ENCODE data around the gene EVI5.

Gene EVI5

DNA sequence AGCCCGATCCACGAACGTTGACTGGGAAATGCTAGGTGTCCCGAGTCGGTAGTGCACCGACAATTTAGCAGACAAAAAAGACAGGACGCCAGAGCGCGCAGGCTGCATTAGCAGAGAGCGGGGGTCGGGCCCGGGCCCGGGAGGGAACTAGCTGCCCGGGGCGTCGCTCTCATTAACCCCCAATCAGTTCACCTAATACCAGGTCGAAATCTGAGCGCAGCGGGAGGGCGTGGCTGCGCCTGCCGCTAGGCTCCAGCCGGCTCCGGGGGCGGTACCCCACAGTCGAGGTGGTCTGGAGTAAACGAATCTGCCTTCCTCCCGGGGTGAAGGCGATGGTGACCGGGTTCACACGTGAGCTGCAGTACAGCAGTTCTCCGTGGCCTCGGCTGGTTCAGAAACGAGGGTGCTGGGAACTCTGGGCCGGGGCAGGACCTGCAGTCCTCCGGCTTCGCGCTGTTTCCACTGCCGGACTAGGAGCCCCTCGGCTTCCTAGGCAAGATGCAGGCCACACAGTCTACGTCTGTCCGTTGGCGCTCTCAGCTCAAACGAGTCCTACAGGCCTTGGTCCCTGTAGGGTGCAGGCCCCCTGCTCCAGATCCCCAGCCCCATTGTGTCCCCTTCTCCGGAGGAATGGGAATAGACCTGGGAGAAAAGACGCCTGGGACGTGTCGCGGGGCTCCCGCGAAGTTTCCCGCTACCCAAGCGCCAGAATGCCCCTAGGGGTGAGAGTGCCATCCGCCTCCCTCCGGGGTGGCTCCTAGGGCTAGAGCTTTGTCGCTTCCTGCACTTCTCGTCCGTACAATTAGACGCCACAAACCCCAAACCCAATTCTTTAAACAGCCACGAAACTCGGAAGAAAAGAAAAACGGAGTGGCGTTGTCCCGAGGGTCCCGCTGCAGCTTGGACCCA, 300.2 kb downstream of the EVI5 start:
- Histone ChIP-seq H3K4me2 (ENCODE audit: low read length) (peak overlapping the region; percentile 80), H3K9me3 (ENCODE audit: control insufficient read depth, low read length) (no peaks in the 10 kb centered on the region), H3K79me2 (no peaks in the 10 kb centered on the region), H2AFZ (peak overlapping the region; percentile 38), H3K27ac (no peak overlapping the region), H3K9ac (no peak overlapping the region), H3K4me3 (ENCODE audit: low read depth, low read length) (peak overlapping the region; percentile 37), H3K27me3 (ENCODE audit: control insufficient read depth, insufficient read depth, low read length) (peaks cover 27% of the 10 kb centered on the region), H3K36me3 (ENCODE audit: control insufficient read depth, insufficient read depth, low read length) (no peaks in the 10 kb centered on the region), H3K4me1 (no peaks in the 10 kb centered on the region)
- TF ChIP-seq CTCF (IDR thresholded peaks at IDR 0.05), result no peak

DNA sequence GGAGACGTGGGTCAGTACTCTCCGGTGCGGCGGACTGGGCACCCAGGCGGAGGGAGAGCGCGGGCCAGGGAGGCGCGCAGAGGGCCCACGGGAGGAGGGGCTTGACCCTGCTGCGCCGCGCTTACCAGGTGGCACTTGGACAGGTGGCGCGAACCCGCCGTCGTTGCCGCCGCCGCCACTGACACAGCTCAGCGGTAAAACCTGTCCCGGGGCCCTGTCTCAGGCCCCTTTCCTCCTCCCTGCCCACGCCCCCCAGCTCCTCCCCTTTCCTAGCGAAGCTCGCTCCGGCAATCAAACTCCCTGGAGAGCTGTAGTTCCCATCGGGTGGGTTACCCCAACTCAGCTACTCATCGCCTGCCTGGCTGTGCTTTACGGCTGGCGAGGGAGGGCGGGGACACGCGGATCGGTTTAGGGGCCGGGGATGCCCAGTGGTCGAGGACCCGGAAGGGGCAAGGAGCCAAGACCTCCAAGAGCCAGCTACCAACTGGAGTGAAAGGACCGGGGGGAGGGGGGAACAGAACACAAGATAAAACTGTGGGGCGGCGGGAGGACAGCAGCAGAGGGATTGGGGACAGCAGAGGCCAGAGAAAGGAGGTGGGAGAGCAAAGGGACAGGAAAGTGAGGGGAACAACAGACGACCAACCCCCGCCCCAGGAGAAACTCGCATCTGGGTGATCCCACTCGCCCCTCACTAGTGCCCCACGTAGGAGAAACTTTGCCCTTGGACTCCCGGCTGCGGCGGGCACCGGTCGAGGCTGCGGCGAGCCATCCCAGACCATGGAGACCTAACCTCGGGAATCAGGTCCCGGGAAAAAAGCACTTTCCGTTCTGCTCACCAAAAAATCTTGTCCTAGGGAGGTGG, 301.1 kb downstream of the EVI5 start:
- H3K4me1 ChIP-seq, result no peaks in the 10 kb centered on the region
- TF ChIP-seq CTCF (IDR thresholded peaks at IDR 0.05), result no peak
- no peak overlapping the region for H3K9ac ChIP-seq
- H3K36me3 ChIP-seq (ENCODE audit: control insufficient read depth, insufficient read depth, low read length), result no peaks in the 10 kb centered on the region
- H3K27ac ChIP-seq, result no peak overlapping the region
- H2AFZ ChIP-seq, result no peak overlapping the region
- no peaks in the 10 kb centered on the region for H3K79me2 ChIP-seq
- H3K27me3 ChIP-seq (ENCODE audit: control insufficient read depth, insufficient read depth, low read length), result peaks cover 27% of the 10 kb centered on the region
- H3K4me3 ChIP-seq (ENCODE audit: low read depth, low read length), result peak overlapping the region; percentile 37
- H3K4me2 ChIP-seq (ENCODE audit: low read length), result peak overlapping the region; percentile 80
- H3K9me3 ChIP-seq (ENCODE audit: control insufficient read depth, low read length), result no peaks in the 10 kb centered on the region

DNA sequence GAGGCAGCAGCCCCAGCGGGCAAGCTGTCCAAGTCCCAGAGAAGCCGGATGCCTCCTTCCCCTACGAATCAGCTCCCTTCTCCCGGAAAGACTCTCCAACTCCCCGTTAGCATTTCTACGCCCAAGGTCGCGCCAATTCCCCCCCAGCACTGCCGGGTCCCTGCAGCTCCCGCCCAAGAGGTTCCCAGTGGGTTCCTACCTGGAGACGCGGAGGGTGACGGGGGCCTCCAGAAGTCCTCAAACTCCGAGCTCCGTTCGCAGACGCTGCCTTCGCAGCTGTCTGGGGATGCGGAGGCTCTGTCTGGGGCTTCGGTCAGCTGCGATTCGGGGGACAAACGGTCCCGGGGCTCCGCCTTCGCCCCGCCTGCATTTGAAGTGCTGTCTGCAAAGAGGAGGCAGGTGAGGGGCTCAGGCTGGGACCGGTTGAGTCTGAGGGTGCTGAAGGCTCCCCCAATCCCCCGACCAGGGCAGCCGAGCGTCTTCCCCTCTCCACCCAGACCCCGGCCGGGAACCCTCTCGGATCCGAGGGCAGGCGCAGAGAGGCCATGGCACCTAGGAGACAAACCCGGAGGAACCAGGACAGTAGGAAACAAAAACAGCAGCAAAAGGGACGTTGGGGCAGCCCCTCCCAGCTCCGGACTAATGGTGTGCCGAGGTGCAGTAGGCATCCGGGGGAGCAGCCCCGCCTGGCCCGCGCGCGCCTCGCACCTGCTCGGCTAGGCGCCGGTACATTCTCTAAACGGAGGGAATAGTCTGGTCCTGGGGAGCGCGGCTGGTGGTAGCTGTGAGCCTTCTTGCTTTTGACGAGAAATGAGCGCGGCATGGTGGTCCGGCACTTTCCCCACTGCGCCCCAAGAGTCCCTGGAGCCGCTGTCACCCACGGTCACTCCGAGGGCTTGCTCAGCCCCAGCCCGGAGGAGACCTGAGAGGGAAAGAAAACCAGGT, 302.0 kb downstream of the EVI5 start:
- Histone ChIP-seq H3K79me2 (no peaks in the 10 kb centered on the region), H3K4me2 (ENCODE audit: low read length) (peak overlapping the region; percentile 80), H3K4me3 (ENCODE audit: low read depth, low read length) (peak overlapping the region; percentile 40), H3K9me3 (ENCODE audit: control insufficient read depth, low read length) (no peaks in the 10 kb centered on the region), H3K27ac (no peak overlapping the region), H3K4me1 (no peaks in the 10 kb centered on the region), H2AFZ (peak overlapping the region; percentile 50), H3K27me3 (ENCODE audit: control insufficient read depth, insufficient read depth, low read length) (peaks cover 27% of the 10 kb centered on the region), H3K9ac (no peak overlapping the region), H3K36me3 (ENCODE audit: control insufficient read depth, insufficient read depth, low read length) (no peaks in the 10 kb centered on the region)
- TF ChIP-seq CTCF (IDR thresholded peaks at IDR 0.05), result no peak

GRCh38 chr1:92481971-92482664, 302.8 kb downstream of the EVI5 start:
- Histone ChIP-seq H3K27me3 (ENCODE audit: control insufficient read depth, insufficient read depth, low read length) (peaks cover 27% of the 10 kb centered on the region), H3K4me1 (no peaks in the 10 kb centered on the region)

More at GRCh38 chr1:92481971-92482664, 302.8 kb downstream of the EVI5 start:
- Histone ChIP-seq H3K79me2 (no peaks in the 10 kb centered on the region), H2AFZ (peak overlapping the region; percentile 50), H3K4me2 (ENCODE audit: low read length) (peak overlapping the region; percentile 80), H3K36me3 (ENCODE audit: control insufficient read depth, insufficient read depth, low read length) (no peaks in the 10 kb centered on the region), H3K9me3 (ENCODE audit: control insufficient read depth, low read length) (no peaks in the 10 kb centered on the region), H3K4me3 (ENCODE audit: low read depth, low read length) (peak overlapping the region; percentile 40), H3K9ac (no peak overlapping the region), H3K27ac (no peak overlapping the region)
- no peak for TF ChIP-seq CTCF (IDR thresholded peaks at IDR 0.05)
